GM12878 (cell line): ENCODE data around the gene MPDZ. TPM values are rescaled to one million over a fixed set of nuclear protein-coding genes. Genes with fewer than 3 reads are reported as not detected.

Experiments
- ATAC-seq: fragments of 200-7000 bp; cut with Tn5 transposase; 3 replicates; pipeline ENCODE4 v1.9.1; 2020; ENCODE audit warnings: mild to moderate bottlenecking, moderate library complexity
- BruUV-seq: library from RNA; stranded (reverse); fragments of 400-500 nt; replicated peaks from 2 replicates; lab custom pipeline; 2021; lab: Mats Ljungman, UMichigan
- CTCF ChIA-PET: fragments of 300-600 bp; sonication (Branson Sonifier 250); formaldehyde crosslinking; extraction: SDS; loops from one replicate; lab custom pipeline; 2021; ENCODE audit warnings: inconsistent platforms; lab: Yijun Ruan, JAX
- POLR2A ChIA-PET: fragments of 350-600 bp; formaldehyde crosslinking; extraction: SDS; loops from one replicate; lab custom pipeline; 2021; ENCODE audit warnings: inconsistent platforms; lab: Charles Lee
- RAD21 ChIA-PET: fragments of 300-600 bp; sonication (Branson Sonifier 250); formaldehyde crosslinking; loops from one replicate; lab custom pipeline; 2023; ENCODE audit warnings: antibody characterized with exemption; ENCODE audit not compliant: unreplicated experiment; lab: Charles Lee
- SMC1A ChIA-PET: fragments of 300-600 bp; sonication (Branson Sonifier 250); formaldehyde crosslinking; loops from one replicate; lab custom pipeline; 2023; ENCODE audit not compliant: unreplicated experiment, uncharacterized antibody; lab: Charles Lee
- DNase-seq: peaks from one replicate; pipeline ENCODE4 v3.0.0-alpha.2; 2011; ENCODE audit warnings: low read depth, low spot score
- FAIRE-seq: peaks from 3 replicates; lab custom pipeline; 2011; peaks lifted over from hg19 to GRCh38; lab: Jason Lieb, UNC
- H2AFZ ChIP-seq: 2 replicates; pipeline ENCODE4 v1.6.0; 2011; ENCODE audit warnings: low read depth, low read length, control low read depth; ENCODE audit not compliant: control insufficient read depth
- H3K27ac ChIP-seq: 2 replicates; pipeline ENCODE4 v1.5.1; 2011; ENCODE audit warnings: control low read depth; ENCODE audit not compliant: control insufficient read depth, insufficient read depth
- H3K27me3 ChIP-seq, 2 experiments: replicated peaks in 1 of 2; 2 replicates each; pipeline versions ENCODE4 v1.6.0 to v1.6.1; 2011; ENCODE audit warnings: low read length in 1 of 2; ENCODE audit not compliant: control insufficient read depth in 2 of 2, insufficient read depth in 2 of 2
- H3K36me3 ChIP-seq, 2 experiments: 2 replicates each; pipeline ENCODE4 v1.5.1; 2011; ENCODE audit warnings: low read length in 1 of 2; ENCODE audit not compliant: control insufficient read depth in 2 of 2, insufficient read depth in 2 of 2
- H3K4me1 ChIP-seq: 2 replicates; pipeline ENCODE4 v1.6.1; 2011; ENCODE audit warnings: mild to moderate bottlenecking, low read length, moderate library complexity, mixed read lengths; ENCODE audit not compliant: control insufficient read depth, insufficient read depth
- H3K4me2 ChIP-seq: 2 replicates; pipeline ENCODE4 v1.6.0; 2011; ENCODE audit warnings: control low read depth; ENCODE audit not compliant: control insufficient read depth, insufficient read depth
- H3K4me3 ChIP-seq: fragments of 200-600 bp; sonication (generic); 2 replicates; pipeline ENCODE4 v1.5.1; 2016
- H3K79me2 ChIP-seq: 2 replicates; pipeline ENCODE4 v1.6.0; 2011; ENCODE audit warnings: low read length; ENCODE audit not compliant: control insufficient read depth, insufficient read depth
- H3K9ac ChIP-seq: 2 replicates; pipeline ENCODE4 v1.8.0; 2011; ENCODE audit warnings: low read length, control low read depth, mixed read lengths; ENCODE audit not compliant: control insufficient read depth, insufficient read depth
- H3K9me3 ChIP-seq: replicated peaks from 3 replicates; pipeline ENCODE4 v1.5.1; 2011; ENCODE audit warnings: mild to moderate bottlenecking, low read length; ENCODE audit not compliant: control insufficient read depth, insufficient read depth
- H4K20me1 ChIP-seq: 2 replicates; pipeline ENCODE4 v1.6.0; 2011; ENCODE audit not compliant: control insufficient read depth, insufficient read depth
- ATF7 ChIP-seq: fragments of 450-650 bp; IDR thresholded peaks from 2 replicates; pipeline ENCODE4 v1.6.1; 2016; ENCODE audit warnings: low read depth, mild to moderate bottlenecking
- CBX5 ChIP-seq: sonication (generic); IDR thresholded peaks from 2 replicates; pipeline ENCODE4 v1.6.1; 2016; ENCODE audit warnings: low read depth, moderate library complexity, mild to moderate bottlenecking, inconsistent platforms
- CREB1 ChIP-seq: IDR thresholded peaks from 2 replicates; pipeline ENCODE4 v1.6.1; 2012; ENCODE audit warnings: low read depth, mild to moderate bottlenecking, inconsistent platforms
- FOS ChIP-seq: IDR thresholded peaks from 3 replicates; pipeline ENCODE4 v1.6.1; 2011; ENCODE audit warnings: borderline replicate concordance; ENCODE audit not compliant: insufficient read length; ENCODE audit errors: extremely low read depth
- MYB ChIP-seq: fragments of 150-350 bp; IDR thresholded peaks from 2 replicates; pipeline ENCODE4 v1.6.1; 2014; ENCODE audit warnings: mild to moderate bottlenecking, low read depth, low read length, borderline replicate concordance
- NFYA ChIP-seq: IDR thresholded peaks from 2 replicates; pipeline ENCODE4 v1.6.1; 2011; ENCODE audit warnings: low read depth, mild to moderate bottlenecking, low read length, improper control_type of control experiment, borderline replicate concordance
- NRF1 ChIP-seq: conservative IDR thresholded peaks from 2 replicates; pipeline ENCODE4 v1.6.1; 2011; ENCODE audit warnings: mild to moderate bottlenecking, low read depth, low read length, improper control_type of control experiment
- POLR2A ChIP-seq: IDR thresholded peaks from 2 replicates; pipeline ENCODE4 v1.6.1; 2011; ENCODE audit warnings: low read depth, mild to moderate bottlenecking, low read length
- TCF7 ChIP-seq: IDR thresholded peaks from 2 replicates; pipeline ENCODE4 v1.6.1; 2014; ENCODE audit warnings: antibody characterized with exemption, borderline replicate concordance
- ZNF217 ChIP-seq: fragments of 450-650 bp; IDR thresholded peaks from 2 replicates; pipeline ENCODE4 v1.6.1; 2017; ENCODE audit warnings: antibody characterized with exemption, mild to moderate bottlenecking
- ZNF622 ChIP-seq: fragments of 450-650 bp; IDR thresholded peaks from 2 replicates; pipeline ENCODE4 v1.6.1; 2017; ENCODE audit warnings: mild to moderate bottlenecking, inconsistent platforms
- WGBS: methylation state at CpG from one replicate; pipeline ENCODE4 v1.1.6; 2016; ENCODE audit warnings: low lambda C conversion rate; ENCODE audit not compliant: insufficient replicate concordance, insufficient coverage; ENCODE audit errors: missing lambda C conversion rate; 5-methylcytosine and 5-hydroxymethylcytosine counted together
- in situ Hi-C: fragments of 300-500 bp; cut with MboI; formaldehyde crosslinking; loops from 9 replicates; pipeline ENCODE4 v1.14.3; 2018; ENCODE audit warnings: mixed read lengths
- intact Hi-C: fragments of 100-400 bp; cut with micrococcal nuclease; formaldehyde crosslinking; loops from one replicate; pipeline ENCODE4 v1.14.2; 2022; ENCODE audit not compliant: unreplicated experiment
- polyA plus RNA-seq, 11 experiments: library from polyadenylated mRNA; depleted of rRNA in 4 of 11; unstranded in 6 of 11; stranded (reverse) in 5 of 11; fragments of >200 nt; fragmentation: Nextera tagmentation in 4 of 11; fragmentation: Illumina TruSeq in 1 of 11; extraction: Ambion mirVana in 4 of 11; extraction: Trizol in 1 of 11; gene quantifications; 1 replicate in 1 of 11; 2 replicates in 10 of 11; pipeline versions ENCODE4 v1.2.1 to v1.2.3, GENCODE V29; 2011 to 2016; ENCODE audit warnings: inconsistent platforms in 2 of 11, missing spikeins in 2 of 11, low read depth in 1 of 11
- total RNA-seq, 4 experiments: library from RNA; depleted of rRNA in 3 of 4; stranded (reverse); fragments of >200 nt in 3 of 4; fragmentation: Illumina TruSeq in 1 of 4; extraction: Trizol in 1 of 4; gene quantifications; 2 replicates each; pipeline versions ENCODE4 v1.2.1 to v1.2.3, GENCODE V29; 2013 to 2021
- TF ChIP-seq, protein P1 (sequence below): IDR thresholded peaks from 2 replicates; pipeline ENCODE4 v1.6.1; 2011; ENCODE audit warnings: borderline replicate concordance, low read depth, mild to moderate bottlenecking, moderate library complexity, mixed read lengths, low read length; ENCODE audit not compliant: insufficient read depth; ENCODE audit errors: extremely low read length
- TF ChIP-seq, protein P2 (sequence below): fragments of 450-650 bp; IDR thresholded peaks from 2 replicates; pipeline ENCODE4 v1.6.1; 2017; ENCODE audit warnings: mild to moderate bottlenecking, moderate library complexity
- TF ChIP-seq, protein P3 (sequence below): fragments of 450-650 bp; IDR thresholded peaks from 2 replicates; pipeline ENCODE4 v1.6.1; 2017; ENCODE audit warnings: mild to moderate bottlenecking, low read depth, inconsistent platforms; ENCODE audit not compliant: poor library complexity, severe bottlenecking

MPDZ gene
- total and polyA plus RNA-seq, 10 of the 15 experiments (the other 5 are each of a cell fraction or from before 2014, with no cell fraction given): 0.36 TPM; not detected in 9

DNA sequence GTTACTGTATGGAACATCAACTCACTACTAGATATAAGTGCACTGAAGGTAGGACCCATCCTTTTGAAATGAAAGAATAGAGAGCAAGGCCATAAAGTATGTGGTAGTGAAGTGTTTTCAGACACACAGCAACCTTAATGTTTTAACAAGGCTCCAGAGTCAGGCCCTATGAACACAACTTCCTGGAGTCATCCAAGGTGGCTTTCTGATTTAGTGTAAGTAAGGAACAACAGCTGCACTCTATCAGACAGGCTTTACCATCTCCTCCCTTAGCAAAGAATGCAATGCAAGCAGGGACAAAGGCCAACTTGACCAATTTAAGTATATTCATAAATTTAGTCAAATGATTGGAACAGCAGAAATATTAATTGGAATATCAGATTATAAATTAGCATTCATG, 90.1 kb downstream of the MPDZ start (continued):
- no peak for TF ChIP-seq MYB

DNA sequence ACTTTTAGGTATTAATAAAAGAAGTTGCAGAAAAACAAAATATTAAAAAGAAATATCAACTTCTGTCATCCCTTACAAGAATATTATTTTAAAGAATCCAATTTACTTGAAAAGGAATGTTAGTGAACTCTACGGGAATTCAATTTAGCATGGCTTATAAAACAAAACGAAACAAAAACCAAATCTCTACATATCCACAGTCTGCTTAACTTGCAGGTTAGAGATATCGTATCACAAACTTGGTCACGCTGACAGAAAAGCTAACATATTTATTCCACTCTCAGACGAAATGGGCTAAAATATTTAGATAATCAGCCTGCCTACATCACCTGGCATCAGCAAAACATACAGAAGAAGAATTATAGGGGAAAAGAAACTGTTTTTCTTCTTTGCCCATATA, 92.7 kb downstream of the MPDZ start:
- no peaks in the 10 kb centered on the region for H4K20me1 ChIP-seq
- no peak overlapping the region for H3K27ac ChIP-seq
- ChIA-PET POLR2A (no interaction called here), SMC1A (no interaction called here), CTCF (no interaction called here), RAD21 (no interaction called here)
- H3K79me2 ChIP-seq: no peaks in the 10 kb centered on the region
- H3K4me2 ChIP-seq: no peak overlapping the region
- intact Hi-C loops (no loop called here), in situ Hi-C loops (no loop called here)
- TF ChIP-seq POLR2A (no peak), TCF7 (no peak), CREB1 (no peak), ZNF622 (no peak), FOS (no peak), ZNF217 (no peak), NRF1 (no peak), ATF7 (no peak), NFYA (no peak), CBX5 (no peak)
- TF ChIP-seq, protein P1, sequence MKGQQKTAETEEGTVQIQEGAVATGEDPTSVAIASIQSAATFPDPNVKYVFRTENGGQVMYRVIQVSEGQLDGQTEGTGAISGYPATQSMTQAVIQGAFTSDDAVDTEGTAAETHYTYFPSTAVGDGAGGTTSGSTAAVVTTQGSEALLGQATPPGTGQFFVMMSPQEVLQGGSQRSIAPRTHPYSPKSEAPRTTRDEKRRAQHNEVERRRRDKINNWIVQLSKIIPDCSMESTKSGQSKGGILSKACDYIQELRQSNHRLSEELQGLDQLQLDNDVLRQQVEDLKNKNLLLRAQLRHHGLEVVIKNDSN: no peak
- TF ChIP-seq, protein P2, sequence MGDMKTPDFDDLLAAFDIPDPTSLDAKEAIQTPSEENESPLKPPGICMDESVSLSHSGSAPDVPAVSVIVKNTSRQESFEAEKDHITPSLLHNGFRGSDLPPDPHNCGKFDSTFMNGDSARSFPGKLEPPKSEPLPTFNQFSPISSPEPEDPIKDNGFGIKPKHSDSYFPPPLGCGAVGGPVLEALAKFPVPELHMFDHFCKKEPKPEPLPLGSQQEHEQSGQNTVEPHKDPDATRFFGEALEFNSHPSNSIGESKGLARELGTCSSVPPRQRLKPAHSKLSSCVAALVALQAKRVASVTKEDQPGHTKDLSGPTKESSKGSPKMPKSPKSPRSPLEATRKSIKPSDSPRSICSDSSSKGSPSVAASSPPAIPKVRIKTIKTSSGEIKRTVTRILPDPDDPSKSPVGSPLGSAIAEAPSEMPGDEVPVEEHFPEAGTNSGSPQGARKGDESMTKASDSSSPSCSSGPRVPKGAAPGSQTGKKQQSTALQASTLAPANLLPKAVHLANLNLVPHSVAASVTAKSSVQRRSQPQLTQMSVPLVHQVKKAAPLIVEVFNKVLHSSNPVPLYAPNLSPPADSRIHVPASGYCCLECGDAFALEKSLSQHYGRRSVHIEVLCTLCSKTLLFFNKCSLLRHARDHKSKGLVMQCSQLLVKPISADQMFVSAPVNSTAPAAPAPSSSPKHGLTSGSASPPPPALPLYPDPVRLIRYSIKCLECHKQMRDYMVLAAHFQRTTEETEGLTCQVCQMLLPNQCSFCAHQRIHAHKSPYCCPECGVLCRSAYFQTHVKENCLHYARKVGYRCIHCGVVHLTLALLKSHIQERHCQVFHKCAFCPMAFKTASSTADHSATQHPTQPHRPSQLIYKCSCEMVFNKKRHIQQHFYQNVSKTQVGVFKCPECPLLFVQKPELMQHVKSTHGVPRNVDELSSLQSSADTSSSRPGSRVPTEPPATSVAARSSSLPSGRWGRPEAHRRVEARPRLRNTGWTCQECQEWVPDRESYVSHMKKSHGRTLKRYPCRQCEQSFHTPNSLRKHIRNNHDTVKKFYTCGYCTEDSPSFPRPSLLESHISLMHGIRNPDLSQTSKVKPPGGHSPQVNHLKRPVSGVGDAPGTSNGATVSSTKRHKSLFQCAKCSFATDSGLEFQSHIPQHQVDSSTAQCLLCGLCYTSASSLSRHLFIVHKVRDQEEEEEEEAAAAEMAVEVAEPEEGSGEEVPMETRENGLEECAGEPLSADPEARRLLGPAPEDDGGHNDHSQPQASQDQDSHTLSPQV: no peak
- TF ChIP-seq, protein P3, sequence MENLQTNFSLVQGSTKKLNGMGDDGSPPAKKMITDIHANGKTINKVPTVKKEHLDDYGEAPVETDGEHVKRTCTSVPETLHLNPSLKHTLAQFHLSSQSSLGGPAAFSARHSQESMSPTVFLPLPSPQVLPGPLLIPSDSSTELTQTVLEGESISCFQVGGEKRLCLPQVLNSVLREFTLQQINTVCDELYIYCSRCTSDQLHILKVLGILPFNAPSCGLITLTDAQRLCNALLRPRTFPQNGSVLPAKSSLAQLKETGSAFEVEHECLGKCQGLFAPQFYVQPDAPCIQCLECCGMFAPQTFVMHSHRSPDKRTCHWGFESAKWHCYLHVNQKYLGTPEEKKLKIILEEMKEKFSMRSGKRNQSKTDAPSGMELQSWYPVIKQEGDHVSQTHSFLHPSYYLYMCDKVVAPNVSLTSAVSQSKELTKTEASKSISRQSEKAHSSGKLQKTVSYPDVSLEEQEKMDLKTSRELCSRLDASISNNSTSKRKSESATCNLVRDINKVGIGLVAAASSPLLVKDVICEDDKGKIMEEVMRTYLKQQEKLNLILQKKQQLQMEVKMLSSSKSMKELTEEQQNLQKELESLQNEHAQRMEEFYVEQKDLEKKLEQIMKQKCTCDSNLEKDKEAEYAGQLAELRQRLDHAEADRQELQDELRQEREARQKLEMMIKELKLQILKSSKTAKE: no peak
- no peaks in the 10 kb centered on the region for H3K4me1 ChIP-seq
- no peaks in the 10 kb centered on the region for H3K27me3 ChIP-seq
- H3K9me3 ChIP-seq: no peaks in the 10 kb centered on the region
- no peak overlapping the region for H3K9ac ChIP-seq
- no peak for DNase-seq
- H3K36me3 ChIP-seq: no peaks in the 10 kb centered on the region
- no peak for ATAC-seq
- WGBS: 18% methylated on average over 5 of the region's 5 CpGs
- FAIRE-seq: no peak
- no peak overlapping the region for H2AFZ ChIP-seq
- BruUV-seq: no TSS peak
- no peak overlapping the region for H3K4me3 ChIP-seq
